Transverse colon (tissue), 4 donors: ENCODE measurements around the gene RGL3. TPM values are rescaled to one million over a fixed set of nuclear protein-coding genes. Genes with fewer than 3 reads are reported as not detected.

Source experiments
- DNase-seq: peaks from one replicate; pipeline ENCODE4 v3.0.0-alpha.2; 2019
- H3K27ac ChIP-seq, 4 donors: fragments of 200-600 bp; sonication (generic); 2 replicates each; pipeline ENCODE4 v1.5.1; 2016 to 2018; ENCODE audit warnings: inconsistent platforms in 4 of 4
- H3K27me3 ChIP-seq: fragments of 200-600 bp; sonication (generic); 2 replicates; pipeline ENCODE4 v1.5.1; 2017; ENCODE audit warnings: inconsistent platforms
- H3K36me3 ChIP-seq, 4 donors: fragments of 200-600 bp; sonication (generic); 2 replicates each; pipeline ENCODE4 v1.5.1; 2017 to 2019; ENCODE audit warnings: inconsistent platforms in 4 of 4
- H3K4me1 ChIP-seq, 4 donors: fragments of 200-600 bp; sonication (generic); 2 replicates each; pipeline ENCODE4 v1.5.1; 2017 to 2020; ENCODE audit warnings: inconsistent platforms in 4 of 4
- H3K4me3 ChIP-seq, 4 donors: fragments of 200-600 bp; sonication (generic); 1 replicate in 1 of 4; 2 replicates in 3 of 4; pipeline versions ENCODE4 v1.5.1 to v1.6.1; 2017 to 2019; ENCODE audit warnings: inconsistent platforms in 4 of 4
- H3K9me3 ChIP-seq, 2 donors: fragments of 200-600 bp; sonication (generic); 2 replicates each; pipeline ENCODE4 v1.5.1; 2017 to 2019; ENCODE audit warnings: inconsistent platforms in 2 of 2
- CTCF ChIP-seq, 5 experiments: fragments of 200-600 bp in 3 of 5; fragments of 450-650 bp in 2 of 5; sonication (generic) in 3 of 5; IDR thresholded peaks; 1 replicate in 2 of 5; 2 replicates in 3 of 5; pipeline ENCODE4 v1.5.1; 2016 to 2017; ENCODE audit warnings: antibody characterized with exemption in 5 of 5, inconsistent platforms in 3 of 5, mild to moderate bottlenecking in 2 of 5, moderate library complexity in 1 of 5
- EP300 ChIP-seq: sonication (generic); formaldehyde crosslinking; IDR thresholded peaks from one replicate; pipeline ENCODE4 v1.6.1; 2017; ENCODE audit warnings: antibody characterized with exemption, low read depth
- POLR2A ChIP-seq: fragments of 450-650 bp; IDR thresholded peaks from one replicate; pipeline ENCODE4 v1.6.1; 2016; ENCODE audit warnings: antibody characterized with exemption, mild to moderate bottlenecking, moderate library complexity
- POLR2AphosphoS5 ChIP-seq, 3 donors: sonication (generic); formaldehyde crosslinking; IDR thresholded peaks; one replicate each; pipeline ENCODE4 v1.6.1; 2016; ENCODE audit warnings: antibody characterized with exemption in 3 of 3
- WGBS, 2 donors: methylation state at CpG; one replicate each; pipeline ENCODE4 v1.1.5; 2018; ENCODE audit warnings: low coverage in 1 of 2; 5-methylcytosine and 5-hydroxymethylcytosine counted together
- in situ Hi-C, 4 donors: fragments of 200-750 bp; cut with MboI; loops; one replicate each; pipeline versions ENCODE4 v1.15.0 to v1.15.1; 2017; ENCODE audit warnings: low sequenced_read_pairs in 3 of 4, low pct_ligation_motif_present in 1 of 4, low pct_unique_long_range_greater_than_20kb in 1 of 4
- intact Hi-C: fragments of 100-400 bp; cut with DNase I; formaldehyde crosslinking; loops from one replicate; pipeline ENCODE4 v1.15.1; 2023; ENCODE audit warnings: low total_unique reads
- total RNA-seq, 4 donors: library from RNA; depleted of rRNA; stranded (reverse); fragments of >200 nt; gene quantifications; one replicate each; pipeline ENCODE4 v1.1.0, GENCODE V29; 2016

RGL3 gene
- total RNA-seq, 4 donors from 2014 or later = 6.7 to 78.9 (median 28.1) TPM

GRCh38 chr19:11387162-11388034 lies 31.7 kb downstream of the RGL3 start:
- 82 to 85% methylated on average over 17 to 19 of the region's 19 CpGs for WGBS, 2 donors
- no peak overlapping the region for H3K4me3 ChIP-seq
- peaks cover 8 to 20% (median 17%) of the 10 kb centered on the region in 4 donors for H3K4me1 ChIP-seq
- no peak overlapping the region for H3K27ac ChIP-seq
- in situ Hi-C loops = loop anchor here in 1 of 4 donors (25.0 kb wide), 1 partner anchor 100 kb away; the partner anchor contains the start of gene ELAVL3
- H3K9me3 ChIP-seq = no peaks in the 10 kb centered on the region
- intact Hi-C loops = no loop called here
- H3K36me3 ChIP-seq = no peaks in the 10 kb centered on the region
- no peak for DNase-seq
- H3K27me3 ChIP-seq = peaks cover 17% of the 10 kb centered on the region
- TF ChIP-seq POLR2AphosphoS5 (IDR thresholded peaks at IDR 0.05) (no peak), EP300 (no peak), POLR2A (no peak), CTCF (IDR thresholded peaks at IDR 0.05) (no peak)

GRCh38 chr19:11384778-11385129 lies 34.4 kb downstream of the RGL3 start:
- Histone ChIP-seq H3K27ac (no peak overlapping the region), H3K4me1 (peaks cover 19 to 39% (median 35%) of the 10 kb centered on the region in 4 donors), H3K4me3 (no peak overlapping the region), H3K27me3 (peaks cover 18% of the 10 kb centered on the region), H3K9me3 (no peaks in the 10 kb centered on the region), H3K36me3 (no peaks in the 10 kb centered on the region)
- WGBS, 2 donors = 74 to 88% methylated on average over 2 to 5 of the region's 5 CpGs
- intact Hi-C loops (no loop called here), in situ Hi-C loops (loop anchor here in 1 of 4 donors (25.0 kb wide), 1 partner anchor 103 kb away; the partner anchor contains the start of gene ELAVL3)
- no peak for TF ChIP-seq POLR2A
- no peak for TF ChIP-seq EP300
- no peak for TF ChIP-seq CTCF (IDR thresholded peaks at IDR 0.05)
- no peak for TF ChIP-seq POLR2AphosphoS5 (IDR thresholded peaks at IDR 0.05)
- no peak for DNase-seq

GRCh38 chr19:11383706-11384048 lies 35.4 kb downstream of the RGL3 start:
- in situ Hi-C loops (loop anchor here in 1 of 4 donors (25.0 kb wide), 1 partner anchor 104 kb away; the partner anchor contains the start of gene ELAVL3), intact Hi-C loops (no loop called here)
- H3K36me3 ChIP-seq = no peaks in the 10 kb centered on the region
- H3K4me1 ChIP-seq = peaks cover 19 to 39% (median 35%) of the 10 kb centered on the region in 4 donors
- 2% methylated on average over 9 of the region's 9 CpGs; no CpG with 5 or more reads in 1 of the 2 donors for WGBS, 2 donors
- H3K27ac ChIP-seq = peak overlapping the region in 1 of 4 donors; percentile 57
- no peak for DNase-seq
- H3K9me3 ChIP-seq = no peaks in the 10 kb centered on the region
- H3K27me3 ChIP-seq = peaks cover 18% of the 10 kb centered on the region
- peak overlapping the region in 3 of 4 donors; percentile 12 to 45 (median 34) for H3K4me3 ChIP-seq
- TF ChIP-seq EP300 (no peak), POLR2A (no peak), POLR2AphosphoS5 (IDR thresholded peaks at IDR 0.05) (no peak), CTCF (IDR thresholded peaks at IDR 0.05) (no peak)

- 2% methylated on average over 56 of the region's 65 CpGs; no CpG with 5 or more reads in 1 of the 2 donors for WGBS, 2 donors
- Histone ChIP-seq H3K27me3 (peaks cover 18% of the 10 kb centered on the region), H3K36me3 (no peaks in the 10 kb centered on the region), H3K4me1 (peaks cover 25 to 44% (median 37%) of the 10 kb centered on the region in 4 donors), H3K4me3 (peak overlapping the region in 3 of 4 donors; percentile 2 to 45 (median 34)), H3K9me3 (no peaks in the 10 kb centered on the region), H3K27ac (peak overlapping the region in 1 of 4 donors; percentile 57)
- peak; percentile 63 to 75 (median 70) for TF ChIP-seq CTCF (IDR thresholded peaks at IDR 0.05)
- no peak for TF ChIP-seq EP300
- no peak for TF ChIP-seq POLR2AphosphoS5 (IDR thresholded peaks at IDR 0.05)
- no peak for TF ChIP-seq POLR2A
- in situ Hi-C loops = loop anchor here in 1 of 4 donors (25.0 kb wide), 1 partner anchor 104 kb away; the partner anchor contains the start of gene ELAVL3
- intact Hi-C loops = no loop called here
- peak; percentile 64 for DNase-seq
Observed at GRCh38 chr19:11382898-11383705, 36.0 kb downstream of the RGL3 start.
